HG02884 (cell line): ENCODE results near the gene CUL9.

Source experiments
- ATAC-seq: cut with Tn5 transposase; IDR thresholded peaks from one replicate; pipeline ENCODE4 v1.9.1; 2021; ENCODE audit warnings: mild to moderate bottlenecking, moderate library complexity; ENCODE audit not compliant: unreplicated experiment

CUL9 gene

DNA sequence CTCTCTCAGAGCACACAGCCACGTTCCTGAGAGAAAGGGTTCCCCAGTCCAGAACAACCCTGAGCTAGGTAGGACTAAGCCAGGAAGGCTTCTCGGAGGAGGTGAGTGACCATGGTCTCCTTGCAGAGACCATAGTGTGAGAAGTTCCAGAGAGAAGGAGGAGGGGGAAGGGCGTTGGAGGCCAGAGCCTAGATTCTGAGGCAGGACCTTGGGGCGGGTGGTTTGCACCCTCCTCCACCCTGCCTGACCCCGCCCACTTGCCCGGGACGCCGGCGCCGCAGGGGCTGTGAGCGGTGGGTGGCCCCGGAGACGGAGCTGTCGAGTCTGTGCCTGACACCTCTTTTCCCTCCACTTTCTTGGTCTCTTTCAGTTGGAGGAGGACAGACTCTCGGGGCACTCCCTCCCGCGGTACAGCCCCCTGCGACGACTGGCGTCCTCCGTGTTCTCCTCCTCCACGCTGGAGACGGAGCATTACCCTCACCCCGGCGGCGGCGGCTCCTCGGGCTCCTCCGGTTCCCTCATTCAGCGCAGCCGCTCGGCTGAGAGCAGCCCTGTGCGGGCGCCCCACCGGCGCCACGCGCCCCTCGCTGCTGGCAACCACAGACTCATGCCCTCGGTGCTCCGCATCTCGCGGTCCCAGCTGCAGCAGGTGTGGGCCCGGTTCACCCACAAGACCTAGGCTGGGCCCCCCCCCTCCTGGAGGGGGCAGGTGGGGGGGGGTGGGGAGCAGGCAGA, 87.4 kb downstream of the CUL9 start:
- ATAC-seq = no peak

DNA sequence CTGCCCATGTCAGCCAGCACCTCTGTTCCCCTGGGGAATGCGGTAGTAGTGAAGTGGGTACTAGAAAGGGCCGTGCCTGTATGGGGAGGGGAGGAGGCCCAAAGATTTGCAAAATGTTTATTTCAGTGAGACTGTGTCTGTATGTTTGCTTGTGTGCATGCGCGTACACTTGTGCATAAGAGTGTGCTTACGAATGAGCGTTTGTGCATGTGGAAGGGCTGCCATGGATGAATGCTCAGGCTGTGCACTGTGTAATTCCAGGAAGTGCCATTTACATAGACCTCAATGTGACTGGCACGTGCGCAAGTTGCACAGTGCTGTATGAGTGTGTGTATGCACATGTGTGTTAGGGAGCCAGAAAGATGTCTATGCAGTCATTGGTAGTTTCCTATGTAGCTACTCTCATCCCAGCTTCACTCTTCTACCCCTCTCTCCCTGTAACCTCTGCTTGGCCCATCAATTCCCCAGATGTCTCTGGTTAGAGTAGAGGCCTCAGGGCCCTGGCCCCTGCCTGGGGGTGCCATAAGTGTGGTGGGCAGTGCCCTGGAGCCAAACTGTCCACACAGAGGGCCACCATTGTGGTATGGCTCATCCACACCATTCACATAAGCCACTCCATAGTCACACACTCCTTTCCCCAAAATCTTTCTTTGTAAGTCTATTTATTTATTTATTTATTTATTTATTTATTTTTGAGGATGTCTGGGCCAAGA, 89.3 kb downstream of the CUL9 start:
- no peak for ATAC-seq

DNA sequence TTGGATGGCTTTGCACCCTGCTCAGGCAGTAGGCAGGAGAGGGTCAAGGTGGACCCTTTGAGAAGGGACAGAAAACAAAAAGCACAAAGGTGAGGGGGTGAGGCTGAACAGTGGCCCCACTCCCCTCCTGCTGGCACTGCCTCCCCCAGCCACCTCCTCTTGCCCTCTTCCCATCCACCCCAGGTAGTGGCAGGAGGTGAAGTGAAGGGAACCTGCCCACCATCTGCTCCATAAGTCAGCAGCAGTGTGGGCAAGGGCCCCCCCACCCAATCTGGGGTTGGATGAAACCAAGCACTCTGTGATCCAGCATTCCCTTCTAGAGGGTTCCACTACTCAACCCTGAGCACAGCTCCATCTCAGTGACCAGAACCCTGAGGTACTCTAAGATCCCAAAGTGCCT, 89.9 kb downstream of the CUL9 start:
- no peak for ATAC-seq

DNA sequence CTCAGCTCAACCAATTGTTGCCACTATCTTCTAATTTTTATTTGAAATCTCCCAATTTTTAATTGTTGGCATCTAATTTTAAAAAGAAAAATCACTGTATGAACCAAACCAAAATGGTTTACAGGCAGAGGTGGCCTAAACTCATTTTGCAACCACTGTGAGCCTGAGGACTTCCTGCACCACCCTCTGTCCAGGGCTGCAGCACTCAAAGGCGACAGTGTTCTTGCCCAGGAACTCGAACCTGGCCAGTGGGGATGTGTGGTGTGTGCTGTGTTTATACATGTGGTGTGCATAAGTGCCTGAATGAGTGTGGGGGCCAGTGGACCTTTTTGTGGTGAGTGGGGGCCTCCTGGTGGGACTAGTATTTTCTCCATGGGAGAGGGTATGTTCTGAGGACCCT, 91.7 kb downstream of the CUL9 start:
- no peak for ATAC-seq
